ENCODE measurements around the gene SEMA4D.
"Not testable (repeated sequence)": the region's sequence is repeated elsewhere in the genome, so short reads cannot be mapped to it uniquely, and the experiment has no call there.

Gene SEMA4D

GRCh38 chr9:89480372-89480771 lies 17.5 kb downstream of the SEMA4D start:
- Histone ChIP-seq H3K4me1 (ENCODE audit: control insufficient read depth in 2 of 2, insufficient read depth in 1 of 2, low read depth in 1 of 2, low read length in 2 of 2) (peaks cover 0 to 26% of the 10 kb centered on the region in 2 donors), H3K79me1 (ENCODE audit: low read depth, low read length) (peaks cover 17% of the 10 kb centered on the region)
- DNase-seq (ENCODE audit: low spot score); H2AFZ ChIP-seq (ENCODE audit: low read length); H4K8ac ChIP-seq (ENCODE audit: low read depth, low read length); H3K27me3 ChIP-seq (ENCODE audit: control insufficient read depth in 3 of 3, insufficient read depth in 3 of 3, low read depth in 1 of 3, low read length in 3 of 3); H2BK15ac ChIP-seq (ENCODE audit: low read length); H3K4me3 ChIP-seq (ENCODE audit: low read length in 2 of 2); H2BK120ac ChIP-seq (ENCODE audit: low read depth, low read length); H3K14ac ChIP-seq (ENCODE audit: low read length); H2AK5ac ChIP-seq (ENCODE audit: low read depth, low read length); H3K18ac ChIP-seq (ENCODE audit: low read length); H2BK5ac ChIP-seq (ENCODE audit: low read length); H3K9me3 ChIP-seq (replicated peaks in 1 of 2; ENCODE audit: control insufficient read depth in 2 of 2, insufficient read depth in 1 of 2, low read depth in 1 of 2, low read length in 2 of 2); H3K36me3 ChIP-seq (replicated peaks in 1 of 2; ENCODE audit: control insufficient read depth in 2 of 2, insufficient read depth in 2 of 2, low read length in 2 of 2); H3K9ac ChIP-seq (ENCODE audit: low read depth, low read length, poor library complexity); H3K23ac ChIP-seq (ENCODE audit: low read depth, low read length, poor library complexity); H3K4ac ChIP-seq (ENCODE audit: low read length); H4K91ac ChIP-seq (ENCODE audit: low read depth, low read length, poor library complexity); H2BK12ac ChIP-seq (ENCODE audit: low read length); H3K27ac ChIP-seq (replicated peaks; ENCODE audit: low read length); H3K4me2 ChIP-seq (ENCODE audit: insufficient read depth, low read length, poor library complexity, severe bottlenecking): not testable (repeated sequence)
- WGBS, 2 donors (ENCODE audit: extremely low coverage in 2 of 2, insufficient read length in 2 of 2, insufficient replicate concordance in 1 of 2), result no CpG with 5 or more reads among the region's 27 CpGs

DNA sequence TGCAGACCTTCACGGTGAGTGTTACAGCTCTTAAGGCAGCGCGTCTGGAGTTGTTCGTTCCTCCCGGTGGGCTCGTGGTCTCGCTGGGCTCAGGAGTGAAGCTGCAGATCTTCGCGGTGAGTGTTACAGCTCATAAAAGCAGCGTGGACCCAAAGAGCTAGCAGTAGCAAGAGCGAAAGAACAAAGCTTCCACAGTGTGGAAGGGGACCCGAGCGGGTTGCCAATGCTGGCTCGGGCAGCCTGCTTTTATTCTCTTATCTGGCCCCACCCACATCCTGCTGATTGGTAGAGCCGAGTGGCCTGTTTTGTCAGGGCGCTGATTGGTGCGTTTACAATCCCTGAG lies 18.3 kb downstream of the SEMA4D start:
- not testable (repeated sequence) for H2AFZ ChIP-seq (ENCODE audit: low read length); H3K27me3 ChIP-seq (ENCODE audit: control insufficient read depth in 3 of 3, insufficient read depth in 3 of 3, low read depth in 1 of 3, low read length in 3 of 3); H2AK5ac ChIP-seq (ENCODE audit: low read depth, low read length); H3K9ac ChIP-seq (ENCODE audit: low read depth, low read length, poor library complexity); H3K4me3 ChIP-seq (ENCODE audit: low read length in 2 of 2); H4K91ac ChIP-seq (ENCODE audit: low read depth, low read length, poor library complexity); H3K18ac ChIP-seq (ENCODE audit: low read length); H3K14ac ChIP-seq (ENCODE audit: low read length); H3K4ac ChIP-seq (ENCODE audit: low read length); DNase-seq (ENCODE audit: low spot score); H2BK5ac ChIP-seq (ENCODE audit: low read length); H4K8ac ChIP-seq (ENCODE audit: low read depth, low read length); H3K23ac ChIP-seq (ENCODE audit: low read depth, low read length, poor library complexity); H3K36me3 ChIP-seq (replicated peaks in 1 of 2; ENCODE audit: control insufficient read depth in 2 of 2, insufficient read depth in 2 of 2, low read length in 2 of 2); H3K9me3 ChIP-seq (replicated peaks in 1 of 2; ENCODE audit: control insufficient read depth in 2 of 2, insufficient read depth in 1 of 2, low read depth in 1 of 2, low read length in 2 of 2); H2BK12ac ChIP-seq (ENCODE audit: low read length); H2BK120ac ChIP-seq (ENCODE audit: low read depth, low read length); H2BK15ac ChIP-seq (ENCODE audit: low read length); H3K4me2 ChIP-seq (ENCODE audit: insufficient read depth, low read length, poor library complexity, severe bottlenecking); H3K27ac ChIP-seq (replicated peaks; ENCODE audit: low read length)
- Histone ChIP-seq H3K79me1 (ENCODE audit: low read depth, low read length) (peaks cover 16% of the 10 kb centered on the region), H3K4me1 (ENCODE audit: control insufficient read depth in 2 of 2, insufficient read depth in 1 of 2, low read depth in 1 of 2, low read length in 2 of 2) (peaks cover 0 to 27% of the 10 kb centered on the region in 2 donors)
- WGBS, 2 donors (ENCODE audit: extremely low coverage in 2 of 2, insufficient read length in 2 of 2, insufficient replicate concordance in 1 of 2), result no CpG with 5 or more reads among the region's 17 CpGs

DNA sequence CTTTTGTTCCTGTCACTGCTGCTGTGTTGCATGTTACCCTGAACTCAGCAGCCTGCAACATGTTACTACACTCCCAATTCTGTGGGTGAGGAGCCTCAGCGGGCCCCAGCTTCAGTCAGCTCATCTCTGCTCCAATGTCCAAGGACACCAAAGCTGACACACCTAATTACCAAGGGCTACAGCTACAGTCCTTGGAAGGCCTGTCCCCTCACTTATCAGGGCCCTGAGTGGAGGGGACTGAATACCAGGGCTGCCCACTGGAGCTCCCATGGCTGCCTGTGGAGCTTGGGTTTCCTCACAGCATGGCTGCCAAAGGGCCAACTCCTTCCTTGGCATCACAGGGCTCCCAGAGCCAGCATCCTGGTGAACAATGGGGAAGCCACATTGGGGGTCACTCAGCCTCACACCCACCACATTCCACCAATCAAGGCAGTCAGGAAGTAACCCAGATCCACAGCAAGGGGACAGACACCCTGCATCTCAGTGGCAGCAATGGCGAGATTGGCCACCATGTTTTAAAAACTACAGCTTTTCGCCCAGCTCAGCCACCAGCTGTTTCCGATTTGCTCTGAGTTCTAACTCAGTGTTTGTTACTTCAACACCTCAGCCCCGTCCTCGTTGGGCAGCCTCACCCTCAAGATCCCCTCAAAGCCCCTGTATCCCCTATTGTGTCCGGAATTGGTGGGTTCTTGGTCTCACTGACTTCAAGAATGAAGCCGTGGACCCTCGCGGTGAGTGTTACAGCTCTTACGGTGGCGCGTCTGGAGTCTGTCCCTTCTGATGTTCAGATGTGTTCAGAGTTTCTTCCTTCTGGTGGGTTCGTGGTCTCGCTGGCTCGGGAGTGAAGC lies 18.9 kb downstream of the SEMA4D start:
- Histone ChIP-seq H3K23ac (ENCODE audit: low read depth, low read length, poor library complexity) (no peak overlapping the region), H3K27ac (replicated peaks; ENCODE audit: low read length) (no peak overlapping the region), H3K4me2 (ENCODE audit: insufficient read depth, low read length, poor library complexity, severe bottlenecking) (no peak overlapping the region), H3K36me3 (replicated peaks in 1 of 2; ENCODE audit: control insufficient read depth in 2 of 2, insufficient read depth in 2 of 2, low read length in 2 of 2) (no peaks in the 10 kb centered on the region), H3K18ac (ENCODE audit: low read length) (peak overlapping the region; percentile 25), H3K14ac (ENCODE audit: low read length) (no peak overlapping the region), H3K27me3 (ENCODE audit: control insufficient read depth in 3 of 3, insufficient read depth in 3 of 3, low read depth in 1 of 3, low read length in 3 of 3) (no peaks in the 10 kb centered on the region), H2BK5ac (ENCODE audit: low read length) (no peak overlapping the region), H4K91ac (ENCODE audit: low read depth, low read length, poor library complexity) (no peak overlapping the region), H2BK15ac (ENCODE audit: low read length) (no peak overlapping the region), H3K9ac (ENCODE audit: low read depth, low read length, poor library complexity) (no peak overlapping the region), H3K9me3 (replicated peaks in 1 of 2; ENCODE audit: control insufficient read depth in 2 of 2, insufficient read depth in 1 of 2, low read depth in 1 of 2, low read length in 2 of 2) (no peaks in the 10 kb centered on the region), H3K79me1 (ENCODE audit: low read depth, low read length) (peaks cover 10% of the 10 kb centered on the region), H2AK5ac (ENCODE audit: low read depth, low read length) (no peak overlapping the region), H2AFZ (ENCODE audit: low read length) (no peak overlapping the region), H3K4ac (ENCODE audit: low read length) (no peak overlapping the region), H3K4me1 (ENCODE audit: control insufficient read depth in 2 of 2, insufficient read depth in 1 of 2, low read depth in 1 of 2, low read length in 2 of 2) (peaks cover 0 to 21% of the 10 kb centered on the region in 2 donors), H2BK12ac (ENCODE audit: low read length) (no peak overlapping the region), H2BK120ac (ENCODE audit: low read depth, low read length) (no peak overlapping the region), H4K8ac (ENCODE audit: low read depth, low read length) (no peak overlapping the region), H3K4me3 (ENCODE audit: low read length in 2 of 2) (no peak overlapping the region)
- WGBS, 2 donors (ENCODE audit: extremely low coverage in 2 of 2, insufficient read length in 2 of 2, insufficient replicate concordance in 1 of 2), result no CpG with 5 or more reads among the region's 16 CpGs
- no peak for DNase-seq (ENCODE audit: low spot score)

DNA sequence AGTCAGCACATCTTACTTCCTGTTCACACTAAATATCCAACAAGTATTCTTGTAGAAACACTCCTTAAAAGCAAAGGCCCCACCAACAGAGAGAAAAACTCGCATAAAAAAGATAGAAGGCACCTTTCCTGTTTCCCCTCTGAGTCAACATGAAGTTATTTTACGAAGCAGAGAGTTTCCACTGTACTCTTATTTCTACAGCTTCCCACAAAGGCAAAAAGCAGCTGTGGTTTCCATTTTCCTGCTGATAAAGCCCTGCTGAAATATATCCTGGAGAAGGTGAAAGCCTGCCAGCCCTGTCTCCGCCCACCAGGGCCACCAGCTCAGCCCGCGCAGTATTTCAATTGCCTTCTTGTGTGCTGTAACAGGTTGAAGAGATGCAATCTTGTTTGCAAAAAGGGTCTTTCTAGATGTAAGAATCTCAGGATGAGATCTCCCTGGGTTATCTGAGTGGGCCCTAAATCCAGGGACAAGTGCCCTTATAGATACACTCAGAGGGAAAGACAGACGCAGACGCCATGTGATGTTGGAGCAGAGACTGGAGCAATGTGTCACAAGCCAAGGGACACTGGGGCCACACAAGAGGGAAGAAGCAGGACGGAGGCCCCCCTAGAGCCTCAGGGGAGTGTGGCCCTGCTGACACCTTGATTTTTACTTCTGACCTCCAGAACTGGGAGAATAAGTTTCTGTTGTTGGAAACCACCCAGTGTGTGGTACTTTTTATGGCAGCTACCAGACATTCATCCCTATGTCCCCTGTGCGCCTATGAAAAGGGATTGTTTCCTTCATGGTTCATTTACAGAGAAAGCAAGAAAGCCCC lies 19.9 kb downstream of the SEMA4D start:
- Histone ChIP-seq H3K14ac (ENCODE audit: low read length) (no peak overlapping the region), H3K4ac (ENCODE audit: low read length) (no peak overlapping the region), H2BK120ac (ENCODE audit: low read depth, low read length) (no peak overlapping the region), H3K27ac (replicated peaks; ENCODE audit: low read length) (no peak overlapping the region), H2AFZ (ENCODE audit: low read length) (no peak overlapping the region), H2BK15ac (ENCODE audit: low read length) (no peak overlapping the region), H3K27me3 (ENCODE audit: control insufficient read depth in 3 of 3, insufficient read depth in 3 of 3, low read depth in 1 of 3, low read length in 3 of 3) (no peaks in the 10 kb centered on the region), H3K23ac (ENCODE audit: low read depth, low read length, poor library complexity) (no peak overlapping the region), H3K4me2 (ENCODE audit: insufficient read depth, low read length, poor library complexity, severe bottlenecking) (no peak overlapping the region), H3K9ac (ENCODE audit: low read depth, low read length, poor library complexity) (no peak overlapping the region), H2AK5ac (ENCODE audit: low read depth, low read length) (no peak overlapping the region), H3K18ac (ENCODE audit: low read length) (no peak overlapping the region), H4K91ac (ENCODE audit: low read depth, low read length, poor library complexity) (no peak overlapping the region), H3K36me3 (replicated peaks in 1 of 2; ENCODE audit: control insufficient read depth in 2 of 2, insufficient read depth in 2 of 2, low read length in 2 of 2) (no peaks in the 10 kb centered on the region), H2BK12ac (ENCODE audit: low read length) (no peak overlapping the region), H3K4me3 (ENCODE audit: low read length in 2 of 2) (no peak overlapping the region), H3K4me1 (ENCODE audit: control insufficient read depth in 2 of 2, insufficient read depth in 1 of 2, low read depth in 1 of 2, low read length in 2 of 2) (peaks cover 0 to 18% of the 10 kb centered on the region in 2 donors), H2BK5ac (ENCODE audit: low read length) (no peak overlapping the region), H4K8ac (ENCODE audit: low read depth, low read length) (no peak overlapping the region), H3K79me1 (ENCODE audit: low read depth, low read length) (peaks cover 9% of the 10 kb centered on the region), H3K9me3 (replicated peaks in 1 of 2; ENCODE audit: control insufficient read depth in 2 of 2, insufficient read depth in 1 of 2, low read depth in 1 of 2, low read length in 2 of 2) (no peaks in the 10 kb centered on the region)
- DNase-seq (ENCODE audit: low spot score), result no peak
- no CpG with 5 or more reads among the region's 9 CpGs for WGBS, 2 donors (ENCODE audit: extremely low coverage in 2 of 2, insufficient read length in 2 of 2, insufficient replicate concordance in 1 of 2)

Measured in neuronal stem cell (in vitro differentiated cells).